Amniotic stem cell (primary cell): ENCODE results near the gene RANBP6.
"Not testable (repeated sequence)": the region's sequence is repeated elsewhere in the genome, so short reads cannot be mapped to it uniquely, and the experiment has no call there.

Experiments
- DNase-seq: peaks from one replicate; lab custom pipeline; 2025; lab: John Stamatoyannopoulos, UW

RANBP6 gene

GRCh38 chr9:6015278-6016157, at the start of gene RANBP6:
RANBP6 (minus strand) TSS chr9:6015624; CDS start chr9:6015607, 17 bp downstream.
- DNase-seq: peak; percentile 55

GRCh38 chr9:6063146-6063545, 47.7 kb upstream of the RANBP6 start:
- DNase-seq: not testable (repeated sequence)

- no peak for DNase-seq
These were observed 40.2 kb upstream of the RANBP6 start for GRCh38 chr9:6055666-6056065.

- peak; percentile 19 for DNase-seq
These were observed 39.8 kb upstream of the RANBP6 start for GRCh38 chr9:6055216-6055615.

GRCh38 chr9:6054280-6055099, 39.1 kb upstream of the RANBP6 start:
- DNase-seq: peak; percentile 19

GRCh38 chr9:6052293-6052919, 37.0 kb upstream of the RANBP6 start:
- no peak for DNase-seq

- no peak for DNase-seq
These were observed 36.1 kb upstream of the RANBP6 start for GRCh38 chr9:6051511-6051950.

- DNase-seq: no peak
These were observed 34.4 kb upstream of the RANBP6 start for GRCh38 chr9:6049798-6050197.

GRCh38 chr9:6048039-6048438, 32.6 kb upstream of the RANBP6 start:
- DNase-seq: no peak

GRCh38 chr9:6047020-6047419, 31.6 kb upstream of the RANBP6 start:
- no peak for DNase-seq

- no peak for DNase-seq
These were observed 29.9 kb upstream of the RANBP6 start for GRCh38 chr9:6045364-6045763.

- DNase-seq: no peak
These were observed 24.7 kb upstream of the RANBP6 start for GRCh38 chr9:6040077-6040476.

- DNase-seq: no peak
These were observed 21.0 kb upstream of the RANBP6 start for GRCh38 chr9:6036391-6036790.

GRCh38 chr9:6034954-6035353, 19.5 kb upstream of the RANBP6 start:
- no peak for DNase-seq

- no peak for DNase-seq
These were observed 14.3 kb upstream of the RANBP6 start for GRCh38 chr9:6029604-6030274.

GRCh38 chr9:6024035-6024554, 8.7 kb upstream of the RANBP6 start:
- no peak for DNase-seq

GRCh38 chr9:6016975-6017374, 1.6 kb upstream of the RANBP6 start:
- not testable (repeated sequence) for DNase-seq

- peak; percentile 52 for DNase-seq
These were observed 654 bp downstream of the RANBP6 start for GRCh38 chr9:6014670-6015270.

- peak; percentile 96 for DNase-seq
These were observed 7.0 kb downstream of the RANBP6 start for GRCh38 chr9:6008169-6008979.

- peak; percentile 11 for DNase-seq
These were observed 7.7 kb downstream of the RANBP6 start for GRCh38 chr9:6007770-6008168.
